ENCODE data around the gene UBE2L6.

UBE2L6 gene

DNA sequence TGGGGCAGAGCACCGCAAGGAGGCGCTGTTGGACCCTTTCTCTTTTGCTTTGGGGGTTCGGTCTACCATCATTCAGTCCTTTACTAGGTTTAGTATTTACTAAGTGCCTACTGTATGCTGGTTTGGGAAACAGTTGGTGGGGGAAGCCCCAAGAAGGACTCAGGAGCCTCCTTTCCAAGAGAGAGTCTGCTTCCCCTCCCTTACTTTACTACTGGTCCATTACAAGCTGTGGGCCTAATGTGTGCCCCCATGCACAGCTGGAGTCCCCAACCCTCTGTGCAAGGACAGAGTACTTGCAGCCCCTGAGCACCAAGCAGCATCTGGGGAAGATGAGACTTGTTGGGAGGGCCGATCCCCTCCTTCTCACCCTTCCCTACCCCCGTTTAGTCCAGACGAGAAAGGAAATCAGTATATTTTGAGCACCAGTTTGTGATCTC, 876 bp upstream of the UBE2L6 start:
- TF ChIP-seq, protein P1, sequence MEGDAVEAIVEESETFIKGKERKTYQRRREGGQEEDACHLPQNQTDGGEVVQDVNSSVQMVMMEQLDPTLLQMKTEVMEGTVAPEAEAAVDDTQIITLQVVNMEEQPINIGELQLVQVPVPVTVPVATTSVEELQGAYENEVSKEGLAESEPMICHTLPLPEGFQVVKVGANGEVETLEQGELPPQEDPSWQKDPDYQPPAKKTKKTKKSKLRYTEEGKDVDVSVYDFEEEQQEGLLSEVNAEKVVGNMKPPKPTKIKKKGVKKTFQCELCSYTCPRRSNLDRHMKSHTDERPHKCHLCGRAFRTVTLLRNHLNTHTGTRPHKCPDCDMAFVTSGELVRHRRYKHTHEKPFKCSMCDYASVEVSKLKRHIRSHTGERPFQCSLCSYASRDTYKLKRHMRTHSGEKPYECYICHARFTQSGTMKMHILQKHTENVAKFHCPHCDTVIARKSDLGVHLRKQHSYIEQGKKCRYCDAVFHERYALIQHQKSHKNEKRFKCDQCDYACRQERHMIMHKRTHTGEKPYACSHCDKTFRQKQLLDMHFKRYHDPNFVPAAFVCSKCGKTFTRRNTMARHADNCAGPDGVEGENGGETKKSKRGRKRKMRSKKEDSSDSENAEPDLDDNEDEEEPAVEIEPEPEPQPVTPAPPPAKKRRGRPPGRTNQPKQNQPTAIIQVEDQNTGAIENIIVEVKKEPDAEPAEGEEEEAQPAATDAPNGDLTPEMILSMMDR (IDR thresholded peaks at IDR 0.05) = peak; percentile 95
- TF ChIP-seq ZFX (IDR thresholded peaks at IDR 0.05; ENCODE audit: borderline replicate concordance) = no peak
- H3K27ac ChIP-seq = no peak overlapping the region

DNA sequence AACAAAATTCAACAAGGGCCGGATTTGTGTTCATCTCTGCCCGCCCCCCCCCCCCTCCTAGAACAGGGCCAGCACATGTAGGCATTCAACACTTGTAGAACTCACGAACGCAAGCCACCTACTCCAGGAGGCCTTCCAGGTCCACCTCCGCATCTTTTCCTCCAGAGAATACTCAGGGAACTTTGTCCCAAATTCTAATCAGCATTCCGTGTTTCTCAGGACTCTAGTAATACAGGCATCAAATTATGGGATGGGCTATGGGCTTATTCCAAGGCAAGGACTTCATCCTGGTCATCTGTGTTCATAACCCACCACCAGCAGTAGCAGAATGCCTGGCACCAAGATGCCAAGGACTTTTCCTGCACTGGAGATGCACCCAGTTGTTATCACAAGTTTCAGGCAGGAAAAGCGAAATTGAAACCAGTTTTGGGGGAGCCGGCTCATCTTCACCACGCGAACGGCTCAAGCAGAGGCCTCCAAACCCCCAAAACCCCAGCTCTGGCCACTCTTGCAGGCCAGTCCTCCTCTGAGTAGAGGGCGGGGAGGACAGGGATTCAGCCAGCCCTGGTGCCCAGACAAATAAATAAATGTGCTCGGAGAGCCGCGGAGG, 462 bp downstream of the UBE2L6 start:
- no peak for TF ChIP-seq ZFX (IDR thresholded peaks at IDR 0.05; ENCODE audit: borderline replicate concordance)
- TF ChIP-seq, protein P1 (IDR thresholded peaks at IDR 0.05) = no peak
- H3K27ac ChIP-seq = no peak overlapping the region

DNA sequence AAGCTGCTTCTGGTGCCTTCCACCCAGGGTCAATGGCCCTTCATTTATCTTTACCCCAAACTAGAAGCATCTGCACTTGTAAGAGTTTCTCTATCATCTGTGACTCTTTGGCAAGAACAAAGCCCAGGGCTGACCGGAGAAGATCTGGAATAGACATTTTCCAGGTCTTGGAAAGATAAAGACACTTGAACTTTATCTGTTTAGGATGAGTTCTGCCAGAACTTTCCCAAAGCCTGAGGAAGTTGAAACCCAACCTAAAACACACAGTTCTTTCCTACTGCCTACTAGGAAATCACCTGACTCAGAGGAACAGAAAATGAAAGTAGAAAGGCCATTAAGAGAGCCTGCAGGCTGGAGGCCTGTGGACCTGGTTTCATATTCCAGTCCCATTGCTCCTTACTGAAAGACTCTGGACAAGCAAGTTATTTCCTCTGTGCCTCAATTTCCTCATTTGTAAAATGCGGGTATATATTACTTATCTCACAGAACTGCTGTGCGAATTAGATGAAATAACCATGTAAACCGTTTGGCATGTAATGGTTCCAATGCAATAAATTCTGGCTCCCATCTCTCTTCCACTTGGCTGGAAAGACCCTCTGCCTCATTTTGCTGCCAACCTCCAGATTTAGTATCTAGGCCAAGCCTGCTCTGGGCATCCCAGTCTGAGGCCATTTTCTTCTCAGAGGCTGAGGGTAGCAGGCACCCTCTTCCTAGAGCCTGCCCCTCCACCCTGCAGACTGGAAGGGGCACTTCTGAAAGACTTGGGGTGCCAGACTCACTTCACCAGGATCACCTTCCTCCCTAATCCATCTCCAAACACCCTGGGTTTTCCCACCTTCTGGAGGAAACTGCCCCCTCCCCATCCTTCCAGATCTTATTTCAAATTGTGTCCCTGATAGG, 1.2 kb downstream of the UBE2L6 start:
- no peak overlapping the region for H3K27ac ChIP-seq
- no peak for TF ChIP-seq ZFX (IDR thresholded peaks at IDR 0.05; ENCODE audit: borderline replicate concordance)
- TF ChIP-seq, protein P1 (IDR thresholded peaks at IDR 0.05) = no peak

DNA sequence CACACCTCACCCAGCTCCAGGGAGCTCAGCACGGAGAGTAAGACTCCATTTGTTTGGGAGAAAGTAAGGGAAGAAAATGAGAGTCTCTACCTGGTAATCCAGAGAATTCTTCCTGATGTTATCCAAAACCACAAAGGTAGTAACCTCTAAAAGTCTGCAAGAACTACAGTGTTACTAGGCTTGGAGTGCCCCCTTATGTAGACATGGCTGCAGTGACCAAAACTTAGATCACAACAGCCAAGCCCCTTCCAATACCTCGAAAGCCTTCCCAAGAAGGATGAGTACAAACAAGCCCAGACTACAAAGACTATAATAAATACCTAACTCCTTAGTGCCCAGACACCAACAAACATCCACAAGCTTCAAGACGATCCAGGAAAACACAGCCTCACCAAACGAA, 4.9 kb downstream of the UBE2L6 start:
- no peak overlapping the region for H3K27ac ChIP-seq
- TF ChIP-seq ZFX (IDR thresholded peaks at IDR 0.05; ENCODE audit: borderline replicate concordance) = no peak
- TF ChIP-seq, protein P1 (IDR thresholded peaks at IDR 0.05) = no peak

DNA sequence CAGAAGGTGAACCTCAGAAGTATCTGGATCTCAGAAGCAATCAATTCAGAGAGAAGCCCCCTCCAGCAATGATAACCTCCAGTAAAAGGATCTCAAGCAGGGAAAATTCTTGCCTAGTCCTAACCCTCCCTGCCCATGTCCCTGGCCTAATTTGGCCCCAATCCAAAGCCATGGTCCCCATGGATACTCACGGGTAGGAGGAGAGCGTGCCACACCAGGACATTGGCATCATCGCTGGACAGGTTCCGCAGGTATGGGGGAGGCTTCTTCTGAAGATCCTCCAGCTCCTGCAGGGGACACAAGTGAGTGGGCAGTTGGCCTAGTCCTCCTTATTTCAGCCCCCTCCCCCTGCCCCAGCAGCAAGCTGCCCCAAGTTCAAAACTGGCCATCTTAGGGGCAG, 7.3 kb downstream of the UBE2L6 start:
- no peak overlapping the region for H3K27ac ChIP-seq
- TF ChIP-seq ZFX (IDR thresholded peaks at IDR 0.05; ENCODE audit: borderline replicate concordance) = no peak
- TF ChIP-seq, protein P1 (IDR thresholded peaks at IDR 0.05) = no peak

DNA sequence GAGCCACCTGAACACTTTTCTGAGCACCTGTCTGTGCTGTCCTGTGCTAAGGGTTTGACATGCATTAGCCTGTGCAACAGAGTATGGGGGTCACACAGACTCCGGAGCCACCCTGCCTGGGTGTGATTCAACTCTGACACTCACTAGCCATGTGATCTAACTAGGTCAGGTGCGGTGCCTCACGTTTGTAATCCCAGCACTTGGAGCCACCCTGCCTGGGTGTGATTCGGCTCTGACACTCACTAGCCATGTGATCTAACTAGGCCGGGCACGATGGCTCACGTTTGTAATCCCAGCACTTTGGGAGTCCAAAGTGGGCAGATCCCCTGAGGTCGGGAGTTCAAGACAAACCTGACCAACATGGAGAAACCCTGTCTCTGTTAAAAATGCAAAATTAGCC, 11.4 kb downstream of the UBE2L6 start:
- H3K27ac ChIP-seq = no peak overlapping the region
- TF ChIP-seq, protein P1 (IDR thresholded peaks at IDR 0.05) = no peak
- no peak for TF ChIP-seq ZFX (IDR thresholded peaks at IDR 0.05; ENCODE audit: borderline replicate concordance)

DNA sequence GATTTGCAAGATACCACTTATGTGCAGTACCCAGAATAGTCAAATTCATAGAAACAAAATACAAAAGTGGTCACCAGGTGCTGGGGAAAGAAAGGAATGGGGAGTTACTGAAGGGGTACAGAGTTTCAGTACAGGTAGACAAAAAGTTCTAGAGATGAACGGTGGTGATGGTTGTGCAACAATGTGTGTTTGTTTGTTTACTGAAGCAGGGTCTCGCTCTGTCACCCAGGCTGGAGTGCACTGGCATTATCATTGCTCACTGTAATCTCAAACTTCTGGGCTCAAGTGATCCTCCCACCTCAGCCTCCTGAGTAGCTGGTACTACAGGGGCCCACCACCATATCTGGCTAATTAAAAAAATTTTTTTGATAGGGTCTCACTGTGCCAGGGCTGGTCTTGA, 12.1 kb downstream of the UBE2L6 start:
- no peak overlapping the region for H3K27ac ChIP-seq
- TF ChIP-seq, protein P1 (IDR thresholded peaks at IDR 0.05) = no peak
- no peak for TF ChIP-seq ZFX (IDR thresholded peaks at IDR 0.05; ENCODE audit: borderline replicate concordance)
